HepG2 (cell line): ENCODE data around the gene NPHP4. TPM values are rescaled to one million over a fixed set of nuclear protein-coding genes. Genes with fewer than 3 reads are reported as not detected.

ENCODE experiments used
- CHD2 ChIP-seq: IDR thresholded peaks from 2 replicates; pipeline ENCODE4 v1.6.1; 2011; ENCODE audit warnings: low read depth, low read length, improper control_type of control experiment
- HCFC1 ChIP-seq: fragments of 150-350 bp; IDR thresholded peaks from 2 replicates; pipeline ENCODE4 v1.6.1; 2014; ENCODE audit warnings: low read depth, low read length
- HHEX ChIP-seq: IDR thresholded peaks from 2 replicates; pipeline ENCODE4 v1.6.1; 2016; ENCODE audit warnings: control low read depth
- HOXA3 ChIP-seq: sonication (generic); formaldehyde crosslinking; IDR thresholded peaks from 2 replicates; pipeline ENCODE4 v1.5.0; 2020; ENCODE audit warnings: missing genetic modification reagents
- MIER2 ChIP-seq: IDR thresholded peaks from 2 replicates; pipeline ENCODE4 v1.6.1; 2016; ENCODE audit warnings: missing biosample characterization, missing genetic modification reagents
- NFE2L1 ChIP-seq: sonication (generic); formaldehyde crosslinking; IDR thresholded peaks from 2 replicates; pipeline ENCODE4 v1.4.0; 2020; ENCODE audit warnings: missing genetic modification reagents, mild to moderate bottlenecking, borderline replicate concordance
- PREB ChIP-seq: sonication (generic); formaldehyde crosslinking; IDR thresholded peaks from 2 replicates; pipeline ENCODE4 v1.4.0; 2020; ENCODE audit warnings: missing genetic modification reagents
- PRMT3 ChIP-seq: sonication (generic); formaldehyde crosslinking; IDR thresholded peaks from 2 replicates; pipeline ENCODE4 v1.8.1; 2022; ENCODE audit warnings: low read depth, mild to moderate bottlenecking, moderate library complexity, missing genetic modification reagents, borderline replicate concordance
- REL ChIP-seq: sonication (generic); formaldehyde crosslinking; conservative IDR thresholded peaks from 2 replicates; pipeline ENCODE4 v1.8.0; 2022; ENCODE audit warnings: mild to moderate bottlenecking, missing genetic modification reagents, moderate library complexity
- SATB2 ChIP-seq: sonication (generic); formaldehyde crosslinking; IDR thresholded peaks from 2 replicates; pipeline ENCODE4 v1.5.0; 2020; ENCODE audit warnings: missing genetic modification reagents
- ZBTB25 ChIP-seq: IDR thresholded peaks from 2 replicates; pipeline ENCODE4 v1.6.1; 2018; ENCODE audit warnings: missing genetic modification reagents
- ZFP82 ChIP-seq: sonication (generic); formaldehyde crosslinking; IDR thresholded peaks from 2 replicates; pipeline ENCODE4 v1.5.1; 2020; ENCODE audit warnings: mild to moderate bottlenecking, missing genetic modification reagents, borderline replicate concordance
- ZNF101 ChIP-seq: sonication (generic); formaldehyde crosslinking; IDR thresholded peaks from 2 replicates; pipeline ENCODE4 v1.4.0; 2020; ENCODE audit warnings: mild to moderate bottlenecking, low read depth, missing genetic modification reagents, borderline replicate concordance
- ZNF260 ChIP-seq: sonication (generic); formaldehyde crosslinking; IDR thresholded peaks from 2 replicates; pipeline ENCODE4 v1.4.0; 2020; ENCODE audit warnings: missing genetic modification reagents, low read depth, mild to moderate bottlenecking, borderline replicate concordance
- ZNF33B ChIP-seq: sonication (generic); formaldehyde crosslinking; IDR thresholded peaks from 2 replicates; pipeline ENCODE4 v1.5.1; 2020; ENCODE audit warnings: mild to moderate bottlenecking, missing genetic modification reagents
- ZNF547 ChIP-seq: sonication (generic); formaldehyde crosslinking; IDR thresholded peaks from 2 replicates; pipeline ENCODE4 v1.5.1; 2020; ENCODE audit warnings: mild to moderate bottlenecking, missing genetic modification reagents
- ZNF629 ChIP-seq: sonication (generic); formaldehyde crosslinking; conservative IDR thresholded peaks from 2 replicates; pipeline ENCODE4 v1.5.0; 2020; ENCODE audit warnings: missing genetic modification reagents
- ZNF775 ChIP-seq: sonication (generic); formaldehyde crosslinking; IDR thresholded peaks from 2 replicates; pipeline ENCODE4 v1.4.0; 2020; ENCODE audit warnings: missing genetic modification reagents, mild to moderate bottlenecking, moderate library complexity, borderline replicate concordance
- ZNF790 ChIP-seq: sonication (generic); formaldehyde crosslinking; IDR thresholded peaks from 2 replicates; pipeline ENCODE4 v1.8.0; 2022; ENCODE audit warnings: missing genetic modification reagents, mild to moderate bottlenecking, borderline replicate concordance
- polyA plus RNA-seq, 8 experiments: library from polyadenylated mRNA; depleted of rRNA in 3 of 8; stranded (reverse) in 7 of 8; unstranded in 1 of 8; fragments of >200 nt; fragmentation: Illumina TruSeq in 4 of 8; extraction: Trizol in 4 of 8; gene quantifications; 2 replicates each; pipeline versions ENCODE4 v1.2.1 to v1.2.3, GENCODE V29; 2011 to 2016; ENCODE audit warnings: low read depth in 4 of 8, missing spikeins in 1 of 8, mixed read lengths in 1 of 8; ENCODE audit not compliant: insufficient read depth in 1 of 8
- total RNA-seq, 5 experiments: library from RNA; depleted of rRNA; stranded (reverse); fragments of >200 nt; fragmentation: Illumina TruSeq; extraction: Trizol; gene quantifications; 2 replicates each; pipeline ENCODE4 v1.2.3, GENCODE V29; 2016; ENCODE audit warnings: low read depth in 1 of 5
- TF ChIP-seq, protein P1 (sequence below): sonication (generic); formaldehyde crosslinking; IDR thresholded peaks from 2 replicates; pipeline ENCODE4 v1.4.0; 2020; ENCODE audit warnings: missing genetic modification reagents, borderline replicate concordance
- TF ChIP-seq, protein P2 (sequence below): sonication (generic); formaldehyde crosslinking; IDR thresholded peaks from 2 replicates; pipeline ENCODE4 v1.4.0; 2020; ENCODE audit warnings: mild to moderate bottlenecking, low read depth, missing genetic modification reagents
- TF ChIP-seq, protein P3 (sequence below): sonication (generic); formaldehyde crosslinking; IDR thresholded peaks from 2 replicates; pipeline ENCODE4 v1.8.0; 2023; ENCODE audit warnings: mild to moderate bottlenecking, missing genetic modification reagents

The NPHP4 gene
- total and polyA plus RNA-seq, 2 of the 13 experiments (the other 11 are each of a cell fraction or from before 2014, with no cell fraction given) = 4.4 to 6.8 TPM

GRCh38 chr1:6026095-6026809 lies 34.0 kb upstream of the NPHP4 start (continued):
- TF ChIP-seq REL (0 out of 2 replicates have a peak, but pooled peaks have one; percentile 18), PRMT3 (CRISPR knock-in tag) (0 out of 2 replicates have a peak, but pooled peaks have one; percentile 31), ZNF260 (CRISPR knock-in tag) (no peak), SATB2 (0 out of 2 replicates have a peak, but pooled peaks have one; percentile 84), ZNF33B (CRISPR knock-in tag) (no peak), PREB (CRISPR knock-in tag) (no peak), ZFP82 (0 out of 2 replicates have a peak, but pooled peaks have one; percentile 30), HHEX (CRISPR knock-in tag) (no peak), MIER2 (CRISPR knock-in tag) (no peak), NFE2L1 (CRISPR knock-in tag) (no peak), ZNF101 (no peak), ZNF547 (CRISPR knock-in tag) (0 out of 2 replicates have a peak, but pooled peaks have one; percentile 22), ZNF629 (CRISPR knock-in tag) (no peak), ZNF790 (CRISPR knock-in tag) (peak; percentile 48; the same call in 1 of the 2 replicates), ZBTB25 (CRISPR knock-in tag) (no peak), ZNF775 (CRISPR knock-in tag) (no peak), CHD2 (no peak), HCFC1 (no peak), HOXA3 (CRISPR knock-in tag) (peak; percentile 78)
- TF ChIP-seq, protein P1, sequence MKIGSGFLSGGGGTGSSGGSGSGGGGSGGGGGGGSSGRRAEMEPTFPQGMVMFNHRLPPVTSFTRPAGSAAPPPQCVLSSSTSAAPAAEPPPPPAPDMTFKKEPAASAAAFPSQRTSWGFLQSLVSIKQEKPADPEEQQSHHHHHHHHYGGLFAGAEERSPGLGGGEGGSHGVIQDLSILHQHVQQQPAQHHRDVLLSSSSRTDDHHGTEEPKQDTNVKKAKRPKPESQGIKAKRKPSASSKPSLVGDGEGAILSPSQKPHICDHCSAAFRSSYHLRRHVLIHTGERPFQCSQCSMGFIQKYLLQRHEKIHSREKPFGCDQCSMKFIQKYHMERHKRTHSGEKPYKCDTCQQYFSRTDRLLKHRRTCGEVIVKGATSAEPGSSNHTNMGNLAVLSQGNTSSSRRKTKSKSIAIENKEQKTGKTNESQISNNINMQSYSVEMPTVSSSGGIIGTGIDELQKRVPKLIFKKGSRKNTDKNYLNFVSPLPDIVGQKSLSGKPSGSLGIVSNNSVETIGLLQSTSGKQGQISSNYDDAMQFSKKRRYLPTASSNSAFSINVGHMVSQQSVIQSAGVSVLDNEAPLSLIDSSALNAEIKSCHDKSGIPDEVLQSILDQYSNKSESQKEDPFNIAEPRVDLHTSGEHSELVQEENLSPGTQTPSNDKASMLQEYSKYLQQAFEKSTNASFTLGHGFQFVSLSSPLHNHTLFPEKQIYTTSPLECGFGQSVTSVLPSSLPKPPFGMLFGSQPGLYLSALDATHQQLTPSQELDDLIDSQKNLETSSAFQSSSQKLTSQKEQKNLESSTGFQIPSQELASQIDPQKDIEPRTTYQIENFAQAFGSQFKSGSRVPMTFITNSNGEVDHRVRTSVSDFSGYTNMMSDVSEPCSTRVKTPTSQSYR (CRISPR knock-in tag) = no peak; the same call in 1 of the 2 replicates
- TF ChIP-seq, protein P2, sequence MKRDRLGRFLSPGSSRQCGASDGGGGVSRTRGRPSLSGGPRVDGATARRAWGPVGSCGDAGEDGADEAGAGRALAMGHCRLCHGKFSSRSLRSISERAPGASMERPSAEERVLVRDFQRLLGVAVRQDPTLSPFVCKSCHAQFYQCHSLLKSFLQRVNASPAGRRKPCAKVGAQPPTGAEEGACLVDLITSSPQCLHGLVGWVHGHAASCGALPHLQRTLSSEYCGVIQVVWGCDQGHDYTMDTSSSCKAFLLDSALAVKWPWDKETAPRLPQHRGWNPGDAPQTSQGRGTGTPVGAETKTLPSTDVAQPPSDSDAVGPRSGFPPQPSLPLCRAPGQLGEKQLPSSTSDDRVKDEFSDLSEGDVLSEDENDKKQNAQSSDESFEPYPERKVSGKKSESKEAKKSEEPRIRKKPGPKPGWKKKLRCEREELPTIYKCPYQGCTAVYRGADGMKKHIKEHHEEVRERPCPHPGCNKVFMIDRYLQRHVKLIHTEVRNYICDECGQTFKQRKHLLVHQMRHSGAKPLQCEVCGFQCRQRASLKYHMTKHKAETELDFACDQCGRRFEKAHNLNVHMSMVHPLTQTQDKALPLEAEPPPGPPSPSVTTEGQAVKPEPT (CRISPR knock-in tag) = no peak
- TF ChIP-seq, protein P3, sequence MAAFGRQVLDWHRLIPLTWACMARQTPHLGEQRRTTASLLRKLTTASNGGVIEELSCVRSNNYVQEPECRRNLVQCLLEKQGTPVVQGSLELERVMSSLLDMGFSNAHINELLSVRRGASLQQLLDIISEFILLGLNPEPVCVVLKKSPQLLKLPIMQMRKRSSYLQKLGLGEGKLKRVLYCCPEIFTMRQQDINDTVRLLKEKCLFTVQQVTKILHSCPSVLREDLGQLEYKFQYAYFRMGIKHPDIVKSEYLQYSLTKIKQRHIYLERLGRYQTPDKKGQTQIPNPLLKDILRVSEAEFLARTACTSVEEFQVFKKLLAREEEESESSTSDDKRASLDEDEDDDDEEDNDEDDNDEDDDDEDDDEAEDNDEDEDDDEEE (CRISPR knock-in tag) = peak; percentile 89
